PFSK-1 (cell line): Measurements from ENCODE around the gene TMEM60.

Source experiments
- FOXP2 ChIP-seq: optimal IDR thresholded peaks from 2 replicates; pipeline ENCODE3; 2011; ENCODE audit warnings: borderline replicate concordance, control low read depth, inconsistent platforms; ENCODE audit not compliant: insufficient read depth; ENCODE audit errors: extremely low read length, extremely low read depth
- POLR2AphosphoS5 ChIP-seq: IDR thresholded peaks from 2 replicates; pipeline ENCODE4 v1.6.1; 2012; ENCODE audit warnings: low read depth, mild to moderate bottlenecking, control low read depth, low read length, moderate library complexity
- REST ChIP-seq, 2 experiments: IDR thresholded peaks; 2 replicates each; pipeline versions ENCODE4 v1.6.1 to v1.8.0; 2011 to 2012; ENCODE audit warnings: low read depth in 2 of 2, low read length in 2 of 2, control low read depth in 1 of 2, inconsistent platforms in 1 of 2, mild to moderate bottlenecking in 1 of 2, moderate library complexity in 1 of 2; ENCODE audit not compliant: insufficient read depth in 1 of 2
- SIN3A ChIP-seq: IDR thresholded peaks from 2 replicates; pipeline ENCODE4 v1.6.1; 2012; ENCODE audit warnings: mild to moderate bottlenecking, low read length, moderate library complexity, borderline replicate concordance; ENCODE audit not compliant: insufficient read depth
- TAF1 ChIP-seq: IDR thresholded peaks from 2 replicates; pipeline ENCODE4 v1.6.1; 2012; ENCODE audit warnings: low read length, control low read depth, borderline replicate concordance; ENCODE audit not compliant: insufficient read depth

- no peak for TF ChIP-seq POLR2AphosphoS5
- no peak for TF ChIP-seq SIN3A
- no peak for TF ChIP-seq TAF1
- TF ChIP-seq REST (IDR thresholded peaks at IDR 0.05; ENCODE audit: insufficient read depth in 1 of 2, low read depth in 2 of 2, low read length in 2 of 2): no peak
- no peak for TF ChIP-seq FOXP2
These were observed 32.6 kb upstream of the TMEM60 start for GRCh38 chr7:77830649-77831355.
